HUDEP-2 (cell line): Measurements from ENCODE around the gene RICTOR.
A peak's percentile ranks its signal among the peaks of the same experiment; 100 is the strongest.

ENCODE experiments used
- DNase-seq, 76 experiments: peaks; one replicate each; lab custom pipeline; 2025; ENCODE audit not compliant: unreplicated experiment in 76 of 76; lab: John Stamatoyannopoulos, UW

The RICTOR gene

DNA sequence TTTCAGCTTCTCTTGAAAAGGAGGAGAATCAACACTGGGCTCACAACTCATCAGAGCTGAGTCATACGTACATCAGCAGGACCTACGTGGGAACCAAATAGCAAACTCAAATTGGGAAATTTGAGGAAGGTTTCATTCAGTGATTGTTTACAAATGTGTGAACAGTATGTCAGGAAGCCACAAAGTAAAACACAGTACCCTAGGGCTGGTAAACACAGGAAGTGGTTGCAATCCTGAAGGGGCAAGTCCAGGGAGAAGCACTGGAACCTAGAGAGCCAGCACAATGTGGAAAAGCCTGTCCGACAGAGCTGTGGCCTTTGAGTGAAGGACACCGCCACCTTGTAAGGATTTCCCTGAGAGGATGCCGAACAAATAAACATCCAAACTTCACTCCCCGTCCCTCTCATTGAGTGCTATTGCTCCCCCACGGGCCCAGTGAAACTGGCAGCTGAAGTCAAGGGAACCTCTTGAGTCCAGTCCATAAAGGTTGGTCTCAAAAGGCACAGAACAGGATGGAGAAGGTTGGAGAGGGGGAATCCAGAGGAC, 26.7 kb upstream of the RICTOR start:
- no peak for DNase-seq

DNA sequence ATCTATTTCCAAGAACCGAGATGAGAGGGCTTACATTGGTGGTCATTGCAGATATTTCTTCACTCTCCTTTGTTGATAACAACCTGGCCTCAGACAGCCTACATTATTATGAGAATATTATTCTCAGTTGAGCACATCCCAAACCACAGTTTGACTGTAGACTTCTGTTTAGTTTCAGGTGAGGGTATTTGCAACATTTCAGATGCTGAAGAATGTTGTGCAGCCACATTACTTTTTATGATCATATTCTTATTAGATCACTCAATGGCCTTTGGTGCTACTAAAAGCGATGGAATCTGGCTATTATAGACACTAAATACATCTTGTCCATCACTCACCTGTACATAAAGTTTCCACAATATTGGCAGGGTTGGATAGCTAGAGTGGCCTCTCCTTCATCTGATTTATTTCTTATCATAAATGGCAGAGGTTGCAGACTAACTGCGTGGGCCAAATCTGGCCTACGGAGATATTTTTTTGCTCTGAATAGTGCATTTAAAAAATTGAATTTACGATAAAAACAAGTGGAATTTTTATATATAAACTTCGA, 26.2 kb upstream of the RICTOR start:
- DNase-seq: no peak

GRCh38 chr5:39099831-39100230, 25.6 kb upstream of the RICTOR start:
- DNase-seq: no peak

GRCh38 chr5:39093352-39093751, 19.2 kb upstream of the RICTOR start:
- no peak for DNase-seq

GRCh38 chr5:39092581-39093351, 18.6 kb upstream of the RICTOR start:
- no peak for DNase-seq

DNA sequence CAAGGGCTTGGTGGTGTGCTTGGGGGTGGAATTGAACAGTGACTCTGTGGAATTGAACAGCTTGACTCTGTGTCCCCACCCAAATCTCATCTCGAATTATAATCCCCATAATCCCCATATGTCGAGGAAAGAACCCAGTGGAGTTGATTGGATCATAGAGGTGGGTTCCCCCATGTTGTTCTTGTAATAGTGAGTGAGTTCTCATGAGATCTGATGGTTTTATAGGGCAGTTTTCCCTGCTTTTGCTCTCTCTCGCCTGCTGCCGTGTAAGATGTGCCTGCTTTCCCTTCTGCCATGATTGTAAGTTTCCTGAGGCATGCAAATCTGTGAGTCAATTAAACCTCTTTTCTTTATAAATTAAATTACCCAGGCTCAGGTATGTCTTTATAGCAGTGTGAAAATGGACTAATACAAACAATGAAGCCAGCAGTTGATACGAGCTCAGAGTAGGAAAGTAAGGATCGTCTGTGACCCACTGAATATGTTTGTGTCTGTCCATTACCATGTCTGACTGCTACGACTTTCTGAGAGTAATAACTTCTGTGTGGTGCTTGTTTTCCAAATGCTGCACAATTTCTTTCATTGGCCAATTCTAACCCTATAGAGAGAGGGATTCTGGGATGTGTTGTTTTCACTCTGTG, 17.9 kb upstream of the RICTOR start:
- no peak for DNase-seq

DNA sequence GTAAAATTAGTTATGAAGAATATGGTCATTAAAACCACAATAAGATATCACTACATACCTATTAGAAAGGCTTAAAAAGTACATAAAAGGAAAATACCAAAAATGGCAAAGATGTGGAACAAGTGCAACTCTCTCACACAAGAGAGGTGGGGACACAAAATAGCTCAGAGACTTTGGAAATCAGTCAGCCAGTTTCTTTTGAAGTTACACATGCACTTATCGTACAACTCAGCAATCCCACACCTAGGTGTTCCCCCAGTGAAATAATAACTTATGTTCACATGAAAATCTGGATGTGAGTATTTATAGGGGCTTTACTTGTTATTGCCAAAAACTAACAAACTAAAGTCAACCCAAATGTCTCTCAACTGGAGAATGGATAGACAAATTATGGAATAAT, 9.8 kb upstream of the RICTOR start:
- DNase-seq: no peak

- no peak for DNase-seq
Observed at GRCh38 chr5:39082995-39083394, 8.8 kb upstream of the RICTOR start.

- DNase-seq: peak in 58 of 76 experiments; percentile 1 to 75 (median 34)
Observed at GRCh38 chr5:39080597-39081204, 6.5 kb upstream of the RICTOR start.

- DNase-seq: no peak
Observed at GRCh38 chr5:39080168-39080567, 6.0 kb upstream of the RICTOR start.

DNA sequence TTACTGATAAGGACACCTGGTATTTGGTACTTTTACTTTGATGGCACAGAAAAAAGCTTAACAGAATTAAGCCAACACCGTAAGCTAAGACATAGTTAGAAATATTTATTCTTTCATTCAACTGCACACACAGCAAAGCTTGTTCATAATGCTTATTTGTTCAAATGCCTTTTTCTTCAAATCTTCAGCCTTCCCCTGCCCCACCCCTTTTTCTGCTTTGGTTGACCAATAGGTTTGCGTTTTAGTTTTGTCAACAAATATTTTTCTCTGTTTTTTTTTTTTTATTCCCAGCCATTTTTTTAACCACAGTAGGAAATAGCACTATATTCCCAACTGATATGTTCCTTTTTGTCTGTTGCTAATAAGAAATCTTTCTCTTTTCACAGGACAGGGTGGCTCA, 4.9 kb upstream of the RICTOR start:
- no peak for DNase-seq

DNA sequence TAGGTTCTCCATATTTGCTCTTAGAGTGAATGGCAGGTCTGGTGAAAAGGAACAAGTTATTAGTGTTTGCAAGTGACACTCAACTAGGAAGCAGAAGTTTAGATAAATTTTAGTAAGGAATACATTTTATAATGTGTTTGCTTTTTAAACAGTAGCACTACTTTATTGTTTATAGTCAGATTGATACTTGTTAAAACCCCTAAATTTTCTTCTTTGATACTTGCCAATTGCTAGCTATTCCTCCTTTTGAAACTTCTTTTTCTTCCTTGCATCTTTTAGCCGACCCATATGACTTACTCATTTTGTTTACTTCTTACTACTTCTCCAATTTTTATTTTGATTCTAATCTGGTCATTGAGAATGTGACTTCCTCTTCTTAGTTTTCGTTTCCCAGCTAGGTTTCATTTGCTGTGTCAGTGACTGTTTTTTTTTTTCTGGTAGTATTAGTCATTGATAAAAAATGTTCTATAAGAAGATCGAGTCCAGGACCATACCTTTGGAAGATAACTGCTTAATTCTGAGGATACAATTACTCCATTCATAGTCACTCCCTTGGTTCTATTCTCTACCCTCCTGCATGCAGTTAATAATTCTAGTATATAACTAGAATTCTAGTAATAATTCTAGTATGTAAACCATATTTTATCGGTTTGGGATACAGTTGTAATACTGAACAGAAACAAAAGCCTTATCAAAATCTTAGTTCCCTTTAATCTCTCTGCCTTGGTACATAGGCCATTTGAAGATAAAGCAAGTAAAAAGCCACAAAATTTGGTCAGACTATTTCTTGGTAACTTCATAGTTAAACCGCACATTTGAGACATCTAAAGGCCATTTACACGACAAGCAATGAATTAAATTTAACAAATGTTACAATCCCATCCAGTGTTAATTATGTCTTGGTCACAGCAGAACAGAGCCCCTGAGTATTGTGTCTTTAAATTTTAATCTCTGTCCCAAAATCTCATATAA, 2.8 kb upstream of the RICTOR start:
- DNase-seq: peak in 32 of 76 experiments; percentile 3 to 76 (median 38)

GRCh38 chr5:39076101-39076756, 2.0 kb upstream of the RICTOR start:
- DNase-seq: no peak

DNA sequence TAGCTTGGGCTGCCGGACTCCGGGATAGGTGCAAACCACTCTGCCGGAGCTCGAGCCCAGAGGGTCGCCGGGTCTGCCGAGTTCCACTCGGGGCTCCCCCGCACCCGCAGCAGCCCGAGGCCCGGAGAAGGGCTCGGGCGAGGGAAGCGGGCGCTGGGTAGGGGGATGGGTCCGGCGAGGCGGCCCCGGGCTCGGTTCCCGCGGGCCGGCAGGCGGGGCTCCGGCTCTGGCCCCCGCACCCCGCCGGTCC, 507 bp downstream of the RICTOR start:
- peak in 9 of 76 experiments; percentile 22 to 55 (median 36) for DNase-seq

DNA sequence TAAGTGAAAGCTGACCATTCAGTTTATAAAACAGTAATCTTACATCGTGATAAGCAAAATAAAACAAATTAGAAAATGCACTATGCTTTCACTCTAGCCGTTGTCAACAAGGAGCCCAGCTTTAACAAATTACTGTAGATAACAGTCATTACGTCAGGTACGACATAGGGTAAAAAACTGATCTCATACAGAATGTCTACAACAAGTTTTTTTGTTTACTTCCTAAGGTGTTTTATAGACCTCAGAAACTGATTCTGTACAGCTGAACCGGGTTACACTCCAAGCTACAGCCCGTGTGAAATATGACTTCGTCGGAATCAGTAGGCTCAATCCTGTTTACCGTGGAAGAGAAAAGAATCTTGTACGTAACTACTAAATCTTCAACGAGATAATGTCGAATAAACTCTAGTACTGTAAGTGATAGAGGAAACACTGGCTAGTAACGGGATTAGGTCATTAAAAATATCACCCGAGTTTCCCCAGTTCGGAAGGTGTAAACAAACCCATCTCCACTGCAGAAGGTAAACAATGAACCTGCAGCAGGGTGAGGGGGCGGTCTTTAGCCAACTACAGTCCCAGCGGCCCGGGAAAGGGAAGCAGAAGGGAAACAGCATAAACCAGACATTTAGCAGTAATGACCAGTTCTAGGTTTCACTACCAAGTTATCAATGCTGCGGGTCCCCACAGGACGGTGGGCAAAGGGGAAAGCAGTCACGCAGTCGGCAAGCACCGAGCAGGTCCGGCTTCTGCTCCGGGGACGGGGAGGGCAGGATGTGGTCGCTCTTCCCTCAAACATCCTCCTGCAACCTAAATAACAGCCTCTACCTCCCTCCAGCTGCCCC, 1.1 kb downstream of the RICTOR start:
- peak in 42 of 76 experiments; percentile 3 to 62 (median 20) for DNase-seq

DNA sequence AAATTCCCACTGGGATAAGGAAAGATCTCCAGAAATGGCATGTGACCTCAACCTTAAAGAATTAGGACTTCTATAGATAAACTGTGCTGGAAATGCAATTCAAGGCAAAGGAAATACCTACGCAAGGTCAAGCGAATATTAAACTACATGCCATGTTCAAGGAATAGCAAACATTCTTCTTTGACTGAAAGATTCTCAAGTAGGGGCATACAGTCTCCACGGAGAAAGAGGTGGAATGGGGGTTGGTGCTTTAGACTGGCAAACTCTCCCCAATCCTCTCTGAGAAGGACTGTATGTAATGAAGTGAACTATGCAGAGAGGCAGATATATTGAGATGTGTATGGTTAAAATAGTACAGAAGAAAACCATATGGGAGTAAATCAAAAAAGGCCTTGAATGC, 6.1 kb downstream of the RICTOR start:
- no peak for DNase-seq

GRCh38 chr5:39064450-39064849, 9.7 kb downstream of the RICTOR start:
- no peak for DNase-seq

- no peak for DNase-seq
Observed at GRCh38 chr5:39063037-39063436, 11.2 kb downstream of the RICTOR start.

GRCh38 chr5:39062530-39062929, 11.7 kb downstream of the RICTOR start:
- no peak for DNase-seq
